Activated CD8-positive, alpha-beta memory T cell treated with anti-CD3 and anti-CD28 coated beads for 4 hours (primary cell): Measurements from ENCODE around the gene FTO.

ENCODE experiments used
- DNase-seq, 2 donors: peaks; one replicate each; pipeline ENCODE4 v3.0.0-alpha.2; 2020; ENCODE audit warnings: low read depth in 2 of 2

Gene FTO

DNA sequence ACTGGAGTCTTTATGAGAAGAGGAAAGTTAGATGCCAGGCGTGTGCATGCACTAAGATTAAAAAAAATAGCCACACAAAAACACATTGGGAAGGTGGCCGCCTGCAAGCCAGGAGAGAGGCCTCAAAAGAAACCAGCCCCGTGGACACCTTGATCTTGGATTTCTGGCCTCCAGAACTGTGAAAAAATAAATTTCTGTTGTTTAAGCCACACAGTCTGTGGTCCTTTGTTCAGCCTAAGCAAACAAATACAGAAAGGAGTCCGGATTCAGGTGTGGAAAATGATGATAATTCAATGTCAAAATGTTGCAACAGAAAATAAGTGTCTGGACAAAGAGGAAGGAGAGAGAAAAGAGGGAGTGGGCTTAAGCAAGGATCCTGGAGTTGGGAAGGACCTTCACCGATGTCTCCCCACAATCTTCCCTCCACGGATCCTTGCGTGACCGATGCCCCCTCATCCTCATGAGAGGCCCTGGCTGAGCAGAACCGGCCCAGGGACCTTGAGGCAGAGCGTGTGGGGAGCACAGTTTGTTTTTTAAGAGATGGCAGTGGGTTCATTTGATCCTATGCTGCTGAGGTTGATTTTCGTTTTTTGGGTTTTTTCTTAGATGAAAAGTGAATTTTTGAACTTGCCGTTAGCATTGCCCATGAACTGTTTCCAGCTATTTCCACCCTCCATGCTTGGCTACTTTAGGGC, 449.4 kb downstream of the FTO start:
- no peak for DNase-seq

- DNase-seq = no peak
Observed at GRCh38 chr16:54156349-54156748, 452.4 kb downstream of the FTO start.

DNA sequence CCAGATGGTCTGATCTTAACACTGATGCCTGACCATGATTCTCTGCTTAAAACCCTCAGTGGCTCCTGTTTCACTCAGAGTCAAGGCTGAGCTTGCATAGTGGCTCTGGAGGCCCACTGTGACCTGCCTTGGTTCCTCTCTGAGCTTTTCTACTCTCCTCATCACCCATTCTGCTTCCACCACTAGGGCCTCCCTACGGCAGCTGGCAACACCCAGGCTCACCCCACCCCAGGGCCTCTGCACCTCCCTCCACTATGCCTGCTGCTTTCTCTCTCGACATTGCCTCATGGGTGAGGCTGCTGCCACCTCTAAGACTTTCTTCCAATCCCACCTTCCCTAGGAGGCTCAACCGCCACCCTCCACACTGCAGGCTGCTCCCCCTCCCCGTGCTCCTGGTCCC, 455.0 kb downstream of the FTO start:
- no peak for DNase-seq

DNA sequence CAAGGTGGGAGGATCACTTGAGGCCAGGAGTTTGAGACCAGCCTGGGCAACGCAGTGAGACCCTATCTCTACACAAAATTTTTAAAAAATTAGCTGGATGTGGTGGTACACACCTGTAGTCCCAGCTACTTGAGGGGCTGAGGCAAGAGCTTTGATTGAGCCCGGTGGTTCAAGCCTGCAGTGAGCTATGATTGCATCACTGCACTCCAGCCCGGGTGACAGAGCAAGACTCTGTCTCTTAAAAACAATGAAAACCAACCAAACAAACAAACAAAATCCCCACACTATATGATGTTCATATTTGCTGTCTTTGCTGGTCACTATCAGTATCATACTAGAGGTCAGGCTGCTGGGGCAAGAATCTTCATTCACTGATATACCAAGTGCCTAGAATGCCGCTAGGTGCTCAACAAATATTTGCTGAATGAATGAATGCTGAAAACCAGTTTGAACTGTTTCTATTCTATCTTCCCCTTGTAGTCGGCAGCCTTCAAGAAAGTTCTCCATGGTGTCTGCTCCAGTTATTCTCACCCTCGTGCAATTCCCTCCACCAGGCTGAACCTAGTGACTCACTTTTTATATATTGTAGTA, 455.6 kb downstream of the FTO start:
- no peak for DNase-seq

DNA sequence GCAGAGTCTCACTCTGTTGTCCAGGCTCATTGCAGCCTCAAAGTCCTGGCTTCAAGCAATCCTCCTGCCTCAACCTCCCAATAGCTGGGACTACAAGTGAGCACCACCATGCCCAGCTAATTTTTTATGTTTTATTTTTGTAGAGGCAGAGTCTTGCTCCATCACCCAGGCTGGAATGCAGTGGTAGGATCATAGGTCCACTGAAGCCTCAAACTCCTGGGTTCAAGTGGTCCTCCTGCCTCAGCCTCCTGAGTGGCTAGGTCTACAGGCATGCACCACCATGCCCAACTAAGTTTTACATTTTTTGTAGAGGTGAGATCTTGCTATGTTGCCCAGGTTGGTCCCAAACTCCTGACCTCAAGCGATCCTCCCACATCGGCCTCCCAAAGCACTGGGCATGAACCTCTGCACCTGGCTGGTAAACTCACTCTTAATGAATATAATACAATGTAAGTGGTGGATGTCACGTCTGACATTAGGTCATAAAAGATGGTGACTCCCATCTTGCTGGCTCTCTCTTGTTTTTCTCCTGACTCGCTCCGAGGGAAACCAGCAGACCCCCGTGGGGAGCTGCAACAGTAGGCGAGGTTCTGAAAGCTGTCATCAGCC, 456.4 kb downstream of the FTO start:
- no peak for DNase-seq

GRCh38 chr16:54160939-54161897, 457.3 kb downstream of the FTO start:
- no peak for DNase-seq

DNA sequence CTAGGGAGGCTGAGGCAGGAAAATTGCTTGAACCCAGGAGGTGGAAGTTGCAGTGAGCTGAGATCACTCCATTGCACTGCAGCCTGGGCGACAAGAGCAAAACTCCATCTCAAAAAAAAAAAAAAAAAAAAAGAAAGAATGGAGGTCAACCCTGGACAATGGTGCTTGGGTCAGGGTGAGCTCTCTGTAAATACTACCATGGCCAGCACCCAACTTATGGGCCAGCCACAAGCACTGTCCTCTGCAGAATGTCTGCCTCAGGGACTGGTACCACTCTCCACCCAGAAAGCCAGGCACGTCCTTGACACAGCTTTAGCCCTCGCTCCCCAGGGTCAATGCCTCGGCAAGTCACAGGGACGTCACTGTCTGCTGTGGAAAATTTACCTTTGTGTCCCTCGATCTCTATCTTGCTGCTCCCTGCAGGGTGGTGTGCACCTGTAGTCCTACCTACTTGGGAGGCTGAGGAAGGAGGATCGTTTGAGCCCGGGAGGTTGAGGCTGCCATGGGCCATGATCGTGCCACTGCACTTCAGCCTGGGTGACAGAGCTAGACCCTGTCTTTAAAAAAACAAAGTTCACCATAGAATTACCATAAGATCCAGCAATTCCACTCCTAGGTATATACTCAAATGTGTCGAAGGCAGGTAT, 459.4 kb downstream of the FTO start:
- DNase-seq = no peak

GRCh38 chr16:54164789-54165173, 460.8 kb downstream of the FTO start:
- DNase-seq = no peak

DNA sequence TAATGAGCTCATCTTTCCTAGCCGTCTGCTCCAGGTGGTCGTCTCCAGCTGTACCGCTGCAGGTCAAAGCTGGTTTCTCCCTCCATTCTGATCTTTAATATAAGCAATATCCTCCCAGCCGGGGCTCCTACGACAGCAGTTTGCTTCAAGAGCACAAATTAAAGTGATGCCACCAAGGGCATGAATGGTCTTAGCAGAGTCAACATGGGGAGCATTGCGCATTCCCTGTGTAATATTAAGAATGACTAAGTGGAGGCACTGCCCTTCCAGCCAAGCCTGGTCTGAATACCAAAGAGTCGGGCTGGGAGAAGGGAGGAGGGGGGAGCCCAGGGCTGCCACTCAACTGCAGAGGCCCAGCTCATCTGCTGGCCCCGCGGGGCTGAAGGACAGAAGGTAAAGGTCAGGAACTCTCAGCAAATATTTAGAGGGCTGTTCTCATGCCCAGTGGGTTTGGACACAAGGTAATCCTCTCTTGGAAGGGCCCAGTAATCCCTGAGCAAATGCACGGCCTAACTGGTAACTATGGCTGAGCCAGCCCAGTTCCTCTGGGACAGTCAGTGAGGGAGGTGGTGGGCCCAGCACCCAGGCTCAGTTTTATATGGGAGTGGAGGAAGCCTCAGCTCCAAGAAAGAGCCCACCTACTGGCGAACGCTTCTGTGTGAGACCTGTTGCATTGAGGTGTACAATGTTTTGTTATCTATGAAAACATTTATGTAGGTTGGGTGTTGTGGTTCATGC, 461.4 kb downstream of the FTO start:
- no peak for DNase-seq

DNA sequence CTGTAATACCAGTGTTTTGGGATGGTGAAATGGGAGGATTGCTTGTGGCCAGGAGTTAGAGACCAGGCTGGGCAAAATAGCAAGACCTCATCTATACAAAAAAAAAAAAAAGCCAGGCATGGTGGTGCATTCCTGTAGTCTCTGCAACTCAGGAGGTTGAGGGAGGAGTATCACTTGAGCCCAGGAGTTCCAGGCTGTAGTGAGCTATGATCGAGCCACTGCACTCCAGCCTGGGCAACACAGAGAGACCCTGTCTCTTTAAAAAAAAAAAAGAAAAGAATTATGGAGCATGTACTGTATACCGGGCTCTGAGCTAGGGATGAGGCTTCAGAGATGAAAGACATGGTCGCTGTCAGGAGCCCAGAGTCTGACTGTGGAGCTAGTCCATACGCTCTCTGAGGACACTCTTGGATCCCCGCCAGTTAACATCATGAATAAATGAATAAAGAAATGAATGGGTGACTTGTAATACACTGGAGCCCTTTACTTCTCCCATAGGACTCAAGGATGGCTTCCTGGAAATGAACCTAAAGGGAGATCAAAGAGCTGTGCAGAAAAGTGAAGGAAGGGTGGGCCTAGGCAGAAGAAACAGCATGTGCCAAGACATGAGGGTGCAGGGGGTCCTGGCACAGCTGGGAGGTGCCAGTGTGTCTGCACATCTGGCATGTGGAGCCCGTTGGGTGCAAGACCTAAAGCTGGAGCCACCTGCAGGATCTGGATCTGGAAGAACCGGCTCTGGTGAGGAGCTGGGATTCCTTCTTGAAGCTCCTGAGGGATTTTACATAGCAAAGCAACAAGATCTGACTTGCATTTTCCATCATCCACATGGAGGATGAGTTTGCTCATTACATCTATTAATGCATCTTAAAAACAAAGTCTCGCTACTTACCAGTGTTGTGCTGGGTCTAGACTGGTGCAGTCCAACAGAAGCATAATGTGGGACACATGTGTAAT, 462.2 kb downstream of the FTO start:
- no peak for DNase-seq

DNA sequence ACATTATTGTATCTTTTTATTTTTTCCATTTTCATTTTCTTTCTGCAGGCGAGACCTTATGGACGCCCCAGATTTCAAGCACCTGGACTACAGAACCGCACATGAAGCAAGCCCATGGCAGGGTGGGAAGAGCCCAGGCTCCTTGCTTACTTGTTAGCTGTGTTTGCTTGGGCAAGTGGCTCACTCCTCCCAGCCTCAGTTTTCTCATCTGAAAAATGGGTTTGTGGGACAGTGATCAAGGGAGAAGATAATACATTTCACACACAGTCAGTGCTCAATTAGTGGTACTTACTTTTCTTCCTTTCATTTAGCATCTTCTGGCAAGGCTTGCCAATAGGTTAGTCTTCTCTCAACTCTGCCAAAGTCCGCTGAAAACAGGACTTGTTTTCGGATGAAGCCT, 465.2 kb downstream of the FTO start:
- no peak for DNase-seq

DNA sequence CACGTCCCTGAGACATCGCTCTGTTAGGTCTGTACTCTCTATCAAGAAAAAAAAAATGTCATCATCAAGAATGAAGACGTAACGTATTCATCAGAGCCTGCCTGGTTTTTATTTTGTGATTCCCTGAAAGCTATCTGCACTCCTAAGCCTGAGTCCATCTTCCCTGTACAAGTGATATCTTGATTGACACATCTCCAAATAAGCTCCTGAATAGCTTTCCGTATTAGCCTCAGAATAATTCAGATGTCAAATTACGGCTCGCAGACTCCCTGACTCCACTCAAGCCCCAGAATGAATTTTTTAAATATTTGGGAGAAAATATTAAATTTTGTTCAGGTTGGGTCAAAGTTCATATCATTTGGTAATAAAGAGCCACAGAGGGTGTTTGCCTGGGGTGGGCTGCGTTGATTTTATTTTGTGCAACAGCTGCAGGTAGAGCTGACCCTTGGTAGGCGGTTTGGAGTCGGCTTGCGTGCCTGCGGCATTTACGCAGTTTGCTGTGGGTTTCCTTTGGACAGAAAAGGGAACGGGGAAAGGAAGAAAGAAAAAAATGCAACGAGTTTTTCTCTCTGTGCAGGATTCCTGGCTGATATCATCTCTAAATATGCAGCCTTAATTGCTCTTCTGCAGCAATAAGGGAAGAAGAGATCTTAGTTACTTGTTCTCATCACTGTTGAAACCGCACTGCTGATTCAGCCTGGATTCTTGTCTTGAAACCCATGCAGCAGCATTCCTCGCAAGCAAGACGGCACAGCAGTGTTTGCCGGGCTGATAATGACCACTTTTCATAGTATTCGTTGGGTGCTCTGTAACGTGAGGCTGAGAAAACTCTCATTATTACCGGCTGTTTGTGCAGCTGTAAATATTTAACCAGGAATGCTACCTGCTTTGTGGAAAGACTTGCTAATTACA, 467.9 kb downstream of the FTO start:
- no peak for DNase-seq

- no peak for DNase-seq
Observed at GRCh38 chr16:54173490-54173889, 469.5 kb downstream of the FTO start.

DNA sequence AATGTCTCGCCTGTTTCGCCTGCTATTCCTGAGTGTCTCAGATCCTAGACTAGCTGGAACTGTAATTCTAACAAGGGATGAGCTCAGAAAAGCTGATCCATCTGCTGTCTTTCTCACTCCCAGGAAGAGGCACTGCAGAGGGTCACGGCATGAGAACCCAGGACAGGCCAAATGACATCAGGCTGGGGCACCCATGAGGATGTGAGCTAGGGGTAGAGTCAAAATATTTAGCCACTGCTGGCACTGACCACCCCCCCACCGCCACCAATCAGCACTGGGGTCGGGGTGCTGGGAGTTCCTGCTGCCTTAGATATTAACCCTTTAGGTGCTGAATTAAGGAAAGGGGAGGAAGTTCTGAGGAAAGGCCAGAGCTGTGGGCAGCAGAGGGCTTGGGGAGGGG, 470.2 kb downstream of the FTO start:
- DNase-seq = no peak

DNA sequence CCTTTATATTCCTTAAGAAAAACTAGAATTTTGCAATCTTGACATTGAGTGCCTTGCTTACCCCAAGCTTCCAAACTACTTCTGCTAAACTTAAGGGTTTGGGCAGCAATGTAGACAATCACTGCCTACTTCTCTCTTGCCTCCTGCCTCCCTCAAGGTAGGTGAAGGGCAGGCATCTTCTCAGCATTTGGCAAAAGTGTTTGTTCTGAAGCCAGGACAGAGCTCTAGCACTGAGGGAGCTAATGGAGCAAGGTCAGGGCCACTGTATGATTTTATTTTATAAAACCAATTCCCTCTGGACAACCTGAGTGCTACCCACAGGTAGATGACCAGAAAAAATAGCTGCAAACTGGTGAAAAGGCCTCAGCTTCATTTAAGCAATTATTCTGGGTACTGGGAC, 470.8 kb downstream of the FTO start:
- DNase-seq = no peak

GRCh38 chr16:54175169-54175551, 471.2 kb downstream of the FTO start:
- DNase-seq = no peak

DNA sequence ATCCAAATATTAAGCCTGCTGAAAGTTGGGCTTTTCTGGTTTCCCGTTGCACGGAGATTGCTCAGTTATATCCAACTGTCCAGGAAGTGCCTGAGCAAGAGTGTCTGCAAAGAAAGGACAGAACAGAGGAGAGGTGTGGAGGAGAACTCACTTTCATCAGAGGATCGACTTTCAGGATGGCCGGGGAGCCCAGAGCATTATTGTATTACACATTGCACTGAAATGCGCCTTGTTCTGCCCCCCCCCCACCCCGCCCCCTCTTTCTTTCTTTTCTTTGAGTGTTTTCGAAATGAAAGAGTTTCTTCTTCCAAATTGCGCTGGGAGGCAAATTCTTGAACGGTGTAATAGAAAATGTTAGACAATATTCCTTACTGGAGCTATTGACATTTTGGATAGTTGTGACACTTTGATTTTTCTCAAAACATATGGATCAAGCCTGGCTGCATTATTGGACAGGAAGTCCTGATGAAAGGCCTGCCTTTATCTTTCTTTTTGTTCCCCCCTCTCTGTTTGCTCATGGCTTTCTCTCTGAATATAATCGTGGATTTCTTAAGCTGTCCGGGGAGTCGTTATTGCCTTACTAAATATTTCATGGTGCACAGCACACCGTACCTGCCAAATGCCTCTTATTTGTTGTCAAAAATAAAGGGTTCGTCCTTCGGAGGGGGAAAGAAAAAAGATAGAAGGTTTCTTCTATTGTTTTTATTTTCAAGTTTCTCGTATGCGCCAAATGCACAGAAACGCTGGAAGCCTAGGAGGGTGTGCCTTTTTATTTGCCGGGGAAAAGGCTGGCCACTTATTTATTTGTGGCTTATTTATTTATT, 471.8 kb downstream of the FTO start:
- DNase-seq = no peak

DNA sequence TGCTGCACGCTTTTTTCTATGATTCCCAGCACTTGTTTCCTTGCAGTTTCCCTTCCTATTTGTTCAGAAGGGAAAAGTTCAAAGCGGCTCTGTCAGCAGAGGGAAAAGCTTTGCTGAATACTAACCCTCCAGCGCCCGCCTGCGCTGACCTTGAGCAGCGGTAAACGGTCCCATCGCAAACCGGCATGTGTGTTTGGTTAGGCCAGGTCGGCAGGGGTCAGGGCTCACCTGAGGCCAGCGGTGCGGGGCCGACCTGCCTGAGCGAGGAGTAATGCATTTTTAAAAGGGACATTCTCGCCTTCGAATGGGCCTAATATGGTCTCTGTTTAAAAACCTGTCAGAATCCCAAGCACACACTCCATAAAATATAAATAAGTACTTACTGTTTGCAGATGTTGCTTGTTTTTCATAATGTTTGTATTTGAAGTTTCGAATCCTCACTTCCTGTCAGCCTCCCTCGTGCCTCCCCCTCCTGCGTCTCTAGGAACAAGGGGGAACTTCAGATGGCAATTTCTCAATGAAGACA, 472.5 kb downstream of the FTO start:
- DNase-seq = no peak
